AG10803 (cell line): Measurements from ENCODE around the gene CELF5.
"Not testable (repeated sequence)": the region's sequence is repeated elsewhere in the genome, so short reads cannot be mapped to it uniquely, and the experiment has no call there.

Source experiments
- DNase-seq: peaks from one replicate; pipeline ENCODE4 v3.0.0; 2010; ENCODE audit warnings: low read depth
- H3K4me3 ChIP-seq: 2 replicates; pipeline ENCODE4 v1.5.1; 2011; ENCODE audit warnings: mild to moderate bottlenecking, low read length, control low read depth
- CTCF ChIP-seq: conservative IDR thresholded peaks from 2 replicates; pipeline ENCODE4 v1.5.1; 2011; ENCODE audit warnings: mild to moderate bottlenecking, low read length, control low read depth, inconsistent platforms

CELF5 gene

DNA sequence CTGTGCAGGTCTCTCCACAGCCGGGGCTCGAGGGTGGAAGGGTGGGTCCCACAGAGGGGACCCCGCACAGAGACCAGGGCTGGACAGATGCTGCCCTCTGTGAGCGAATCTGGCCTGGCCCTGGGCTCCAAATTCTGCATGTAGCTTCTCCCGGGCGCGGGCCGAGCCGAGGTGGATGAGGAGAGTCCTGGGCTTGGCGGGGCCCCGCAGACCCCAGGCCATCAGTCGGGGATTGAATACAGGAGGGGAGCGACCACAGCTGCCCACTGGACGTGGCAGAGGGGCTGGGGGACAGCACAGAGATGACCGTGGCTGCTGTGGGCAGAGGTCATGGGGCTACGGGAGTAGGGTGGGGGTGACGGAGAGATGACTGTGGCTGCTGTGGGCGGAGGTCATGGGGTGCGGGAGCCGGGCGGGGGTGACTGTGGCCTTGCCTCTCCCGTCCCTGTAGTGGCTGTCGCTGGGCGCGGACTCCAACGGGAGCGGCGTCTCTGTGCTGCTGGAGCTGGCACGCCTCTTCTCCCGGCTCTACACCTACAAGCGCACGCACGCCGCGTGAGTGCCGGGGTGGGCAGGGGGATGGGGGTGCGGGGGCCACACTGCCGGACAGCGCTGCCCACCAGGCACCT lies 23.3 kb upstream of the CELF5 start:
- no peak overlapping the region for H3K4me3 ChIP-seq
- no peak for DNase-seq
- TF ChIP-seq CTCF: no peak

DNA sequence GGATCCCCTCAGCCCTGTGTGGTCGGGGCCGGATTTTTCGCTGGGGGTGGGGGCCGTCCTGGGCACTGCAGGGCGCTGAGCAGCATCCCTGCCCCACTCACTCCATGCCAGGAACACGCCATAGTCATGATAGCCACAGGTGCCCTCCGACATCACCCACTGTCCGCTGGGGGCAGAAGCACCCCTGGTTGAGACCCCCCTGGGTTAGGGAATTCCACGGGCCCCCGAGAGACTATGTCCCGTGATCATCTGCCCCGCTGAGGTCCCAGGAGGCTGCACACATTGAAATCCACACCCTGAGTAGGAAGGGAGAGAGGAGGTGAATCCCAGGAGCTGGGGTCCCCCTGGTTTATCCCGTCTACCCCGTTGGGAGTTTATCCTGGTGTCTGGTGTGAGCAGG lies 22.6 kb upstream of the CELF5 start:
- no peak overlapping the region for H3K4me3 ChIP-seq

GRCh38 chr19:3202346-3202745 lies 22.1 kb upstream of the CELF5 start:
- TF ChIP-seq CTCF: no peak
- no peak overlapping the region for H3K4me3 ChIP-seq
- no peak for DNase-seq

More for the DNA sequence above, 22.6 kb upstream of the CELF5 start:
- DNase-seq: no peak
- TF ChIP-seq CTCF: no peak

GRCh38 chr19:3202895-3203294 lies 21.6 kb upstream of the CELF5 start:
- not testable (repeated sequence) for H3K4me3 ChIP-seq, DNase-seq

GRCh38 chr19:3203805-3204645 lies 20.4 kb upstream of the CELF5 start:
- H3K4me3 ChIP-seq: no peak overlapping the region
- no peak for TF ChIP-seq CTCF

DNA sequence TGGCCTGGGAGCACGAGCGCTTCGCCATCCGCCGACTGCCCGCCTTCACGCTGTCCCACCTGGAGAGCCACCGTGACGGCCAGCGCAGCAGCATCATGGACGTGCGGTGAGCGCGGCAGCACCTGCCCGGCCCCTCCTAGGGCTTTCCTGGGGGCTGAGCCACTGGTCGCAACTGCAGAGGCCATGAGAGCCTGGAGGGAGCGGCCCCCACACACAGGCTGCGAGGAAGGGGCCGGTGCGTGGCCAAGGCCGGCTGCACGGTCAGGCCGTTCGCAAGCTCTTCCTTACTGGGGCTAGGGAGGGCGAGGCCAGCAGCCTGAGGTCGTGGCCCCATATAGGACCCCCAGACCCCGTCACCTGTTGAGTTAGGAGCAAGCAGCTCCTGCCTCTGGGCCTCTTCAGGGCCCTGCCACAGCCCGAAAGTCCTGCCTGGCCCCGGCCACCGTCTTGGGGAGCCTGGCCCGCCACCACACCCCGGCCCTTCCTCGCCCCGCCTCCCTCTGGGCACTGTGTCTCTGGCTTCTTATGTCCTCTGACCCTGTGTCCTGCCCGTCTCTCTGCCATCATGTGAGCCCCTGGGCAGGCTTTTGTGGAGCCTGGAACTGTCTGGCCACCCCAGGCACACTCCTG lies 19.7 kb upstream of the CELF5 start:
- TF ChIP-seq CTCF: no peak
- H3K4me3 ChIP-seq: no peak overlapping the region
- no peak for DNase-seq

More at GRCh38 chr19:3203805-3204645, 20.4 kb upstream of the CELF5 start:
- DNase-seq: no peak

DNA sequence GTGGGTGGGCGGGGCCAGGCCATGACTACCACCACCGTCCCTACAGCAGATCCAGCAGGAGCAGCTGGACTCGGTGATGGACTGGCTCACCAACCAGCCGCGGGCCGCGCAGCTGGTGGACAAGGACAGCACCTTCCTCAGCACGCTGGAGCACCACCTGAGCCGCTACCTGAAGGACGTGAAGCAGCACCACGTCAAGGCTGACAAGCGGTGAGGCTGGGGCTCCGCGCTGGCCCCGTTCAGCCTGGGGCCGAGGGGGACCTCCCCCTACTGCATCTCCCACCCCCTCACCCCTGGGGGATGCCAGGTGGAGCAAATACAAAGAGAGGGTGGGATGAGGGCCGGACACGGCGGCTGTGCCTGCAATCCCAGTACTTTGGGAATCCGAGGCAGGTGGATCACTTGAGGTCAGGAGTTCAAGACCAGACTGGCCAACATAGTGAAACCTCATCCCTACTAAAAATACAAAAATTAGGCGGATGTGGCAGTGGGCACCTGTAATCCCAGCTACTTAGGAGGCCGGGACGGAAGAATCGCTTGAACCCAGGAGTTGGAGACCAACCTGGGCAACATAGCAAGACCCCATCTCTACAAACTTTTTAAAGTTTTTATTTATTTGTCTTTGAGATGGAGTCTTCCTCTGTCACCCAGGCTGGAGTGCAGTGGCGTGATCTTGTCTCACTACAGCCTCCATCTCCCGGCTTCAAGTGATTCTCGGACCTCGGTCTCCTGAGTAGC lies 18.1 kb upstream of the CELF5 start:
- DNase-seq: no peak
- TF ChIP-seq CTCF: no peak
- H3K4me3 ChIP-seq: no peak overlapping the region
